K562 (cell line): Measurements from ENCODE around the gene GDNF. TPM values are rescaled to one million over a fixed set of nuclear protein-coding genes. Genes with fewer than 3 reads are reported as not detected.

ENCODE experiments used
- ATAC-seq: fragments of 200-7000 bp; cut with Tn5 transposase; 3 replicates; pipeline ENCODE4 v1.9.1; 2020; ENCODE audit warnings: moderate library complexity
- BruUV-seq: library from RNA; stranded (reverse); fragments of 400-500 nt; replicated peaks from 2 replicates; lab custom pipeline; 2021; lab: Mats Ljungman, UMichigan
- CTCF ChIA-PET: fragments of 300-600 bp; formaldehyde crosslinking; extraction: SDS; loops from one replicate; lab custom pipeline; 2021; ENCODE audit warnings: low intra/inter-chr PET ratio; lab: Yijun Ruan, JAX
- POLR2A ChIA-PET: fragments of 300-600, 350-650 bp; sonication (Branson Sonifier 250); formaldehyde crosslinking; extraction: SDS; loops from one replicate; lab custom pipeline; 2021; ENCODE audit warnings: antibody characterized with exemption, inconsistent platforms; lab: Yijun Ruan, JAX
- DNase-seq, 4 experiments: peaks; one replicate each; pipeline versions ENCODE4 v3.0.0 to v3.0.0-alpha.2; 2011 to 2018; ENCODE audit warnings: low spot score in 3 of 4, mixed read lengths in 3 of 4; ENCODE audit errors: extremely low read depth in 1 of 4
- FAIRE-seq: peaks from 2 replicates; lab custom pipeline; 2011; peaks lifted over from hg19 to GRCh38; lab: Jason Lieb, UNC
- H2AFZ ChIP-seq: 2 replicates; pipeline ENCODE4 v1.6.0; 2011; ENCODE audit warnings: low read depth, low read length, control low read depth, inconsistent platforms
- H3K27ac ChIP-seq: fragments of 200-600 bp; 3 replicates; pipeline ENCODE4 v1.8.0; 2011; ENCODE audit warnings: low read depth, mild to moderate bottlenecking, control low read depth, inconsistent platforms, low read length, moderate library complexity, mixed read lengths; ENCODE audit errors: extremely low read depth
- H3K27me3 ChIP-seq, 2 experiments: fragments of 300-600 bp in 1 of 2; 2 replicates in 1 of 2; 3 replicates in 1 of 2; pipeline versions ENCODE4 v1.6.0 to v1.8.0; 2011; ENCODE audit warnings: inconsistent platforms in 2 of 2, low read length in 2 of 2, mild to moderate bottlenecking in 1 of 2, mixed read lengths in 1 of 2, moderate library complexity in 1 of 2; ENCODE audit not compliant: control insufficient read depth in 2 of 2, insufficient read depth in 2 of 2
- H3K36me3 ChIP-seq: fragments of 300-600 bp; 3 replicates; pipeline ENCODE4 v1.8.0; 2011; ENCODE audit warnings: mild to moderate bottlenecking, low read length, inconsistent platforms; ENCODE audit not compliant: control insufficient read depth, insufficient read depth
- H3K4me1 ChIP-seq, 2 experiments: fragments of 200-600 bp in 1 of 2; replicated peaks in 1 of 2; 2 replicates in 1 of 2; 3 replicates in 1 of 2; pipeline versions ENCODE4 v1.5.1 to v1.8.0; 2011; ENCODE audit warnings: inconsistent platforms in 2 of 2, low read length in 2 of 2, mild to moderate bottlenecking in 1 of 2, mixed read lengths in 1 of 2, moderate library complexity in 1 of 2; ENCODE audit not compliant: control insufficient read depth in 2 of 2, insufficient read depth in 2 of 2
- H3K4me2 ChIP-seq: 2 replicates; pipeline ENCODE4 v1.6.1; 2011; ENCODE audit warnings: low read length, control low read depth, inconsistent platforms, mixed read lengths; ENCODE audit not compliant: insufficient read depth
- H3K4me3 ChIP-seq: fragments of 200-600 bp; sonication (generic), shearing (Covaris generic); 2 replicates; pipeline ENCODE4 v1.5.1; 2016; ENCODE audit warnings: control low read depth, inconsistent platforms
- H3K79me2 ChIP-seq: fragments of 200-600 bp; 3 replicates; pipeline ENCODE4 v1.8.0; 2011; ENCODE audit warnings: low read length, inconsistent platforms; ENCODE audit not compliant: control insufficient read depth, insufficient read depth
- H3K9ac ChIP-seq, 2 experiments: 2 replicates each; pipeline versions ENCODE4 v1.6.0 to v1.6.1; 2011; ENCODE audit warnings: low read depth in 2 of 2, low read length in 2 of 2, control low read depth in 1 of 2, inconsistent platforms in 1 of 2, mild to moderate bottlenecking in 1 of 2, mixed read lengths in 1 of 2; ENCODE audit not compliant: insufficient read depth in 1 of 2
- H3K9me1 ChIP-seq: one replicate; pipeline ENCODE4 v1.6.0; 2011; ENCODE audit warnings: inconsistent platforms, mild to moderate bottlenecking, low read length, moderate library complexity; ENCODE audit not compliant: control insufficient read depth, insufficient read depth
- H3K9me3 ChIP-seq: replicated peaks from 2 replicates; pipeline ENCODE4 v1.5.1; 2011; ENCODE audit warnings: low read depth, low read length, inconsistent platforms; ENCODE audit not compliant: control insufficient read depth, insufficient read depth
- H4K20me1 ChIP-seq: replicated peaks from 2 replicates; pipeline ENCODE4 v1.6.1; 2011; ENCODE audit warnings: low read length, inconsistent platforms, mixed read lengths; ENCODE audit not compliant: control insufficient read depth, insufficient read depth
- CBX2 ChIP-seq: fragments of 200-600 bp; sonication (generic); IDR thresholded peaks from one replicate; pipeline ENCODE4 v1.6.1; 2012; ENCODE audit warnings: mild to moderate bottlenecking, low read length, inconsistent platforms; ENCODE audit not compliant: insufficient read depth, poor library complexity, severe bottlenecking
- HDGF ChIP-seq: fragments of 450-650 bp; IDR thresholded peaks from 2 replicates; pipeline ENCODE4 v1.6.1; 2016
- ILK ChIP-seq: fragments of 450-650 bp; IDR thresholded peaks from 2 replicates; pipeline ENCODE4 v1.6.1; 2016; ENCODE audit warnings: missing genetic modification characterization, low read depth, mild to moderate bottlenecking, missing compliant biosample characterization, moderate library complexity, borderline replicate concordance
- PML ChIP-seq: IDR thresholded peaks from 2 replicates; pipeline ENCODE4 v1.6.1; 2012; ENCODE audit warnings: low read length, inconsistent platforms
- POU5F1 ChIP-seq: fragments of 150-350 bp; IDR thresholded peaks from 2 replicates; pipeline ENCODE4 v1.6.1; 2014; ENCODE audit warnings: borderline replicate concordance, low read length, low read depth, mild to moderate bottlenecking; ENCODE audit not compliant: partially characterized antibody
- RBBP5 ChIP-seq: fragments of 200-600 bp; sonication (generic); IDR thresholded peaks from 2 replicates; pipeline ENCODE4 v1.6.1; 2012; ENCODE audit warnings: borderline replicate concordance, mild to moderate bottlenecking, low read length, control low read depth, inconsistent platforms; ENCODE audit not compliant: insufficient read depth, poor library complexity, severe bottlenecking
- RCOR1 ChIP-seq, 2 experiments: IDR thresholded peaks; 2 replicates each; pipeline ENCODE4 v1.6.1; 2012; ENCODE audit warnings: low read depth in 2 of 2, low read length in 2 of 2, borderline replicate concordance in 1 of 2, improper control_type of control experiment in 1 of 2
- RFX7 ChIP-seq: fragments of 250-450 bp; sonication (Bioruptor Pico); IDR thresholded peaks from 2 replicates; pipeline ENCODE4 v1.5.1; 2021; ENCODE audit warnings: mild to moderate bottlenecking
- SAFB ChIP-seq: fragments of 200-400 bp; formaldehyde crosslinking; IDR thresholded peaks from 2 replicates; pipeline ENCODE4 v1.6.1; 2017; ENCODE audit warnings: low read depth, low read length, borderline replicate concordance
- SAFB2 ChIP-seq: fragments of 200-400 bp; formaldehyde crosslinking; IDR thresholded peaks from 2 replicates; pipeline ENCODE4 v1.6.1; 2018; ENCODE audit warnings: borderline replicate concordance, low read length, low read depth, moderate library complexity; ENCODE audit not compliant: severe bottlenecking
- SMAD3 ChIP-seq: fragments of 450-650 bp; formaldehyde crosslinking; conservative IDR thresholded peaks from 2 replicates; pipeline ENCODE4 v1.4.0; 2020; ENCODE audit warnings: mild to moderate bottlenecking
- ZNF699 ChIP-seq: fragments of 250-450 bp; sonication (Bioruptor Pico); IDR thresholded peaks from 2 replicates; pipeline ENCODE4 v1.8.0; 2021; ENCODE audit warnings: mild to moderate bottlenecking, moderate library complexity; ENCODE audit not compliant: insufficient replicate concordance
- WGBS: fragments of 100-300 bp; shearing (Covaris generic); methylation state at CpG from one replicate; pipeline ENCODE4 v1.1.6; 2016; ENCODE audit warnings: low coverage, mixed read lengths; ENCODE audit not compliant: insufficient coverage; ENCODE audit errors: missing lambda C conversion rate; 5-methylcytosine and 5-hydroxymethylcytosine counted together
- in situ Hi-C: fragments of 300-500 bp; cut with MboI; formaldehyde crosslinking; loops from 4 replicates; pipeline ENCODE4 v1.15.0; 2018; ENCODE audit warnings: inconsistent platforms, mixed read lengths
- intact Hi-C: fragments of 100-400 bp; cut with micrococcal nuclease; formaldehyde crosslinking; loops from 2 replicates; pipeline ENCODE4 v1.14.2; 2022
- polyA plus RNA-seq, 8 experiments: library from polyadenylated mRNA; depleted of rRNA in 4 of 8; stranded (reverse) in 5 of 8; unstranded in 3 of 8; fragments of >200 nt; fragmentation: Nextera tagmentation in 2 of 8; fragmentation: Illumina TruSeq in 1 of 8; extraction: Ambion mirVana in 2 of 8; extraction: Trizol in 1 of 8; gene quantifications; 2 replicates each; pipeline versions ENCODE4 v1.2.1 to v1.2.3, GENCODE V29; 2011 to 2014; ENCODE audit warnings: inconsistent platforms in 1 of 8, missing spikeins in 1 of 8
- total RNA-seq, 7 experiments: library from RNA; depleted of rRNA in 6 of 7; stranded (reverse); fragments of >200 nt in 6 of 7; fragmentation: Illumina TruSeq in 2 of 7; extraction: Trizol in 2 of 7; gene quantifications; 2 replicates each; pipeline versions ENCODE4 v1.2.1 to v1.2.3, GENCODE V29; 2011 to 2021; ENCODE audit warnings: low replicate concordance in 1 of 7
- TF ChIP-seq, protein P1 (sequence below): fragments of 200-400 bp; formaldehyde crosslinking; IDR thresholded peaks from 2 replicates; pipeline ENCODE4 v1.6.1; 2017; ENCODE audit warnings: mild to moderate bottlenecking, low read depth, low read length, moderate library complexity
- TF ChIP-seq, protein P2 (sequence below): fragments of 250-450 bp; sonication (Bioruptor Pico); IDR thresholded peaks from 2 replicates; pipeline ENCODE4 v1.5.0; 2021

The GDNF gene
- total and polyA plus RNA-seq, 9 of the 15 experiments (the other 6 are each of a cell fraction or from before 2014, with no cell fraction given) = not detected

DNA sequence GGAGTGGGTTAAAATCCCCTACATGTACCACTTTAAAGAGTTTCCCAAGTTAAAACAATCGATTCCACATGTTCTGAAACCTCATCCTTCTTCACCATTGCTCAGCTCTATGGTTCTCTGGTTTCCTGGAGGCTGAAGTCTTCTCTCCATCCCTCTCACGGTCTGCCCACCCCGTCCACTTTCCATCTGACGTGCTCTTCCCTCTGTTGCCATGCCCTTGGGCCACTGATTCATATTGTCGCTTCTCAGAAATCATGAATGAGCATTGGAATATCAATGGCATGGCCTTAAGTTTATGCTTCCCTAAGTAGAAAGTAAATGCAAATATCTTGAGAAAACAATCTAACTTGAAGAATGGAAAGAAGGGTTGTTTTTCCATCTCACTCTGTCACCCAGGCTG, 30.9 kb downstream of the GDNF start:
- no peak overlapping the region for H3K4me3 ChIP-seq
- TF ChIP-seq SAFB = no peak
- TF ChIP-seq CBX2 = no peak
- TF ChIP-seq, protein P1, sequence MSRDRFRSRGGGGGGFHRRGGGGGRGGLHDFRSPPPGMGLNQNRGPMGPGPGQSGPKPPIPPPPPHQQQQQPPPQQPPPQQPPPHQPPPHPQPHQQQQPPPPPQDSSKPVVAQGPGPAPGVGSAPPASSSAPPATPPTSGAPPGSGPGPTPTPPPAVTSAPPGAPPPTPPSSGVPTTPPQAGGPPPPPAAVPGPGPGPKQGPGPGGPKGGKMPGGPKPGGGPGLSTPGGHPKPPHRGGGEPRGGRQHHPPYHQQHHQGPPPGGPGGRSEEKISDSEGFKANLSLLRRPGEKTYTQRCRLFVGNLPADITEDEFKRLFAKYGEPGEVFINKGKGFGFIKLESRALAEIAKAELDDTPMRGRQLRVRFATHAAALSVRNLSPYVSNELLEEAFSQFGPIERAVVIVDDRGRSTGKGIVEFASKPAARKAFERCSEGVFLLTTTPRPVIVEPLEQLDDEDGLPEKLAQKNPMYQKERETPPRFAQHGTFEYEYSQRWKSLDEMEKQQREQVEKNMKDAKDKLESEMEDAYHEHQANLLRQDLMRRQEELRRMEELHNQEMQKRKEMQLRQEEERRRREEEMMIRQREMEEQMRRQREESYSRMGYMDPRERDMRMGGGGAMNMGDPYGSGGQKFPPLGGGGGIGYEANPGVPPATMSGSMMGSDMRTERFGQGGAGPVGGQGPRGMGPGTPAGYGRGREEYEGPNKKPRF = no peak
- no peak for TF ChIP-seq RBBP5
- no peak for TF ChIP-seq ZNF699
- no peak for TF ChIP-seq RFX7 (CRISPR knock-in tag)
- TF ChIP-seq RCOR1 (IDR thresholded peaks at IDR 0.05; ENCODE audit: borderline replicate concordance in 1 of 2, low read depth in 2 of 2, low read length in 2 of 2) = no peak
- no peak for TF ChIP-seq HDGF
- no peak for TF ChIP-seq POU5F1
- TF ChIP-seq SAFB2 = no peak
- no peak for TF ChIP-seq SMAD3 (CRISPR knock-in tag)
- TF ChIP-seq, protein P2, sequence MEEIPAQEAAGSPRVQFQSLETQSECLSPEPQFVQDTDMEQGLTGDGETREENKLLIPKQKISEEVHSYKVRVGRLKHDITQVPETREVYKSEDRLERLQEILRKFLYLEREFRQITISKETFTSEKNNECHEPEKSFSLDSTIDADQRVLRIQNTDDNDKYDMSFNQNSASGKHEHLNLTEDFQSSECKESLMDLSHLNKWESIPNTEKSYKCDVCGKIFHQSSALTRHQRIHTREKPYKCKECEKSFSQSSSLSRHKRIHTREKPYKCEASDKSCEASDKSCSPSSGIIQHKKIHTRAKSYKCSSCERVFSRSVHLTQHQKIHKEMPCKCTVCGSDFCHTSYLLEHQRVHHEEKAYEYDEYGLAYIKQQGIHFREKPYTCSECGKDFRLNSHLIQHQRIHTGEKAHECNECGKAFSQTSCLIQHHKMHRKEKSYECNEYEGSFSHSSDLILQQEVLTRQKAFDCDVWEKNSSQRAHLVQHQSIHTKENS (CRISPR knock-in tag) = no peak
- TF ChIP-seq ILK (tag) = no peak
- no peak for TF ChIP-seq PML
- TF ChIP-seq, all 486 proteins: peak for 0
- in situ Hi-C loops (no loop called here), intact Hi-C loops (no loop called here)
- ChIA-PET CTCF (no interaction called here), POLR2A (interaction anchor here (0.8 kb wide), 1 partner anchor 9 kb away, joined by 3 read pairs; no protein-coding TSS in a partner anchor)
- no peak overlapping the region for H2AFZ ChIP-seq
- H3K9me3 ChIP-seq = no peaks in the 10 kb centered on the region
- no peak for DNase-seq
- FAIRE-seq = no peak
- H3K27ac ChIP-seq = no peak overlapping the region
- no peak for ATAC-seq
- no peaks in the 10 kb centered on the region for H3K9me1 ChIP-seq
- no peak overlapping the region for H3K9ac ChIP-seq
- H3K4me2 ChIP-seq = no peak overlapping the region
- no TSS peak for BruUV-seq
- H3K27me3 ChIP-seq = peaks cover 46 to 59% of the 10 kb centered on the region in 2 experiments
- no peaks in the 10 kb centered on the region for H3K79me2 ChIP-seq
- H3K4me1 ChIP-seq = peaks cover 0 to 2% of the 10 kb centered on the region in 2 experiments; a peak in 1 of 5 replicates
- H3K36me3 ChIP-seq = no peaks in the 10 kb centered on the region
- 3% methylated on average over 5 of the region's 5 CpGs for WGBS
- no peaks in the 10 kb centered on the region for H4K20me1 ChIP-seq
